CD4-positive, alpha-beta T cell treated with Interleukin-4 for 4 hours (primary cell): ENCODE measurements around the gene ARMH2.
A peak's percentile ranks its signal among the peaks of the same experiment; 100 is the strongest.

Experiments
- DNase-seq: peaks from one replicate; pipeline ENCODE4 v3.0.0-alpha.2; 2020

Gene ARMH2

GRCh38 chr6:24798740-24799540 is at the start of gene ARMH2:
Gene ARMH2 (minus strand): TSS chr6:24798917. CDS start chr6:24798857, 60 bp downstream.
- DNase-seq, result no peak

GRCh38 chr6:24848461-24848860 is 49.7 kb upstream of the ARMH2 start:
- DNase-seq, result no peak

- DNase-seq, result no peak
These were observed 48.7 kb upstream of the ARMH2 start for GRCh38 chr6:24847402-24847801.

GRCh38 chr6:24845578-24845977 is 46.9 kb upstream of the ARMH2 start:
- no peak for DNase-seq

GRCh38 chr6:24844903-24845302 is 46.2 kb upstream of the ARMH2 start:
- no peak for DNase-seq

- no peak for DNase-seq
These were observed 45.3 kb upstream of the ARMH2 start for GRCh38 chr6:24844061-24844460.

- DNase-seq, result no peak
These were observed 41.5 kb upstream of the ARMH2 start for GRCh38 chr6:24840187-24840586.

GRCh38 chr6:24838994-24839393 is 40.3 kb upstream of the ARMH2 start:
- peak; percentile 35 for DNase-seq

GRCh38 chr6:24838081-24838480 is 39.4 kb upstream of the ARMH2 start:
- no peak for DNase-seq

- no peak for DNase-seq
These were observed 37.4 kb upstream of the ARMH2 start for GRCh38 chr6:24836109-24836508.

GRCh38 chr6:24833711-24834386 is 35.1 kb upstream of the ARMH2 start:
- no peak for DNase-seq

GRCh38 chr6:24832794-24833193 is 34.1 kb upstream of the ARMH2 start:
- DNase-seq, result no peak

- DNase-seq, result no peak
These were observed 33.3 kb upstream of the ARMH2 start for GRCh38 chr6:24831771-24832716.

- DNase-seq, result no peak
These were observed 30.9 kb upstream of the ARMH2 start for GRCh38 chr6:24829657-24830056.

- no peak for DNase-seq
These were observed 29.3 kb upstream of the ARMH2 start for GRCh38 chr6:24827970-24828369.

- no peak for DNase-seq
These were observed 28.4 kb upstream of the ARMH2 start for GRCh38 chr6:24827162-24827561.

- no peak for DNase-seq
These were observed 26.5 kb upstream of the ARMH2 start for GRCh38 chr6:24825130-24825630.

- no peak for DNase-seq
These were observed 25.6 kb upstream of the ARMH2 start for GRCh38 chr6:24824142-24824938.

GRCh38 chr6:24823185-24823584 is 24.5 kb upstream of the ARMH2 start:
- DNase-seq, result no peak

GRCh38 chr6:24822696-24823095 is 24.0 kb upstream of the ARMH2 start:
- no peak for DNase-seq

GRCh38 chr6:24821860-24822444 is 23.2 kb upstream of the ARMH2 start:
- DNase-seq, result no peak

GRCh38 chr6:24818346-24818745 is 19.6 kb upstream of the ARMH2 start:
- no peak for DNase-seq
